Choroid plexus epithelial cell (primary cell): ENCODE measurements around the gene CSF1R.

Experiments used
- DNase-seq: peaks from one replicate; pipeline ENCODE4 v3.0.0-alpha.2; 2010; ENCODE audit warnings: low read depth
- H3K4me3 ChIP-seq: 2 replicates; pipeline ENCODE4 v1.5.1; 2011; ENCODE audit warnings: low read depth, mild to moderate bottlenecking, control low read depth, low read length, moderate library complexity
- CTCF ChIP-seq: conservative IDR thresholded peaks from 2 replicates; pipeline ENCODE4 v1.5.1; 2011; ENCODE audit warnings: low read depth, mild to moderate bottlenecking, control low read depth, inconsistent platforms, low read length, moderate library complexity

CSF1R gene

GRCh38 chr5:150108711-150109514 is 22.6 kb upstream of the CSF1R start:
- no peak overlapping the region for H3K4me3 ChIP-seq
- no peak for TF ChIP-seq CTCF
- DNase-seq = no peak

GRCh38 chr5:150107909-150108447 is 21.6 kb upstream of the CSF1R start:
- peak; percentile 85 for DNase-seq
- H3K4me3 ChIP-seq = no peak overlapping the region
- no peak for TF ChIP-seq CTCF

- no peak for TF ChIP-seq CTCF
Observed at GRCh38 chr5:150106674-150107426, 20.5 kb upstream of the CSF1R start.

GRCh38 chr5:150105928-150106615 is 19.7 kb upstream of the CSF1R start:
- H3K4me3 ChIP-seq = no peak overlapping the region
- no peak for DNase-seq
- TF ChIP-seq CTCF = no peak

More at GRCh38 chr5:150106674-150107426, 20.5 kb upstream of the CSF1R start:
- H3K4me3 ChIP-seq = no peak overlapping the region
- DNase-seq = no peak

GRCh38 chr5:150104550-150104870 is 18.2 kb upstream of the CSF1R start:
- no peak for TF ChIP-seq CTCF
- no peak overlapping the region for H3K4me3 ChIP-seq
- no peak for DNase-seq

GRCh38 chr5:150103678-150104549 is 17.6 kb upstream of the CSF1R start:
- no peak overlapping the region for H3K4me3 ChIP-seq
- TF ChIP-seq CTCF = no peak
- no peak for DNase-seq
